ENCODE measurements around the gene SCYGR1.
"Not testable (repeated sequence)": the region's sequence is repeated elsewhere in the genome, so short reads cannot be mapped to it uniquely, and the experiment has no call there.

Gene SCYGR1

DNA sequence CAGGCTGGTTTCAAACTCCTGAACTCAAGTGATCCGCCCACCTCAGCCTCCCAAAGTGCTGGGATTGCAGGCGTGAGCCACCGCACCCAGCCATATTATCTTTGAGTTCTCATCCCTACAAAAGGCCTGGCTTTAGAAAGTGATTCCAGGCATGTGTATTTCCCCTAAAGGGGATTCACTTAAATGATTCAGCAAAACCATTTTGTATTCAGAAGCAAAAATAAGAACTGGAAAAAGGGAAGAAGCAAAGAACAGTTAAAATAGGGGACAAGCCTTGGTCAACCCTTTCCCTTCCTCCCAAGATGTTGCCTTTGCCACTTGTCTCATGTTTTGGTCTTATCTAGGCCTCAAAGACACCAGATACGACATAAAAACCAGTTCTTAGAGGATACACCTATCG is 19.2 kb downstream of the SCYGR1 start:
- no peak for DNase-seq

DNA sequence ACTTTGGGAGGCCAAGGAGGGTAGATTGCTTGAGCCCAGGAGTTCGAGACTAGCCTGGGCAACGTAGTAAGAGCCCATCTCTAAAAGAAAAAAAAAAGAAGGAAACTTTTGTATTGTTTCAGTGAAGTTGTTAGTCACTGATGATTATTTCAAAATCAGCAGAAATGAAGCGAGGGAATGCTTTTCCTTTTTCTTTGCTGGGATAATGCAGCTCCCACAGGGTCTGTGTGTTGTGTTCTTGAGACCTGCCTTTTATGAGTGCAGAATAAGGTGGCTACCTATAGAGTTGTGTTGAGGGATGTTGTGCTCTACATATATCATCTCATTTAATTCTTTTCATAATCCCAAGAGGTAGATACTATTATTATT is 20.3 kb downstream of the SCYGR1 start:
- DNase-seq = no peak

DNA sequence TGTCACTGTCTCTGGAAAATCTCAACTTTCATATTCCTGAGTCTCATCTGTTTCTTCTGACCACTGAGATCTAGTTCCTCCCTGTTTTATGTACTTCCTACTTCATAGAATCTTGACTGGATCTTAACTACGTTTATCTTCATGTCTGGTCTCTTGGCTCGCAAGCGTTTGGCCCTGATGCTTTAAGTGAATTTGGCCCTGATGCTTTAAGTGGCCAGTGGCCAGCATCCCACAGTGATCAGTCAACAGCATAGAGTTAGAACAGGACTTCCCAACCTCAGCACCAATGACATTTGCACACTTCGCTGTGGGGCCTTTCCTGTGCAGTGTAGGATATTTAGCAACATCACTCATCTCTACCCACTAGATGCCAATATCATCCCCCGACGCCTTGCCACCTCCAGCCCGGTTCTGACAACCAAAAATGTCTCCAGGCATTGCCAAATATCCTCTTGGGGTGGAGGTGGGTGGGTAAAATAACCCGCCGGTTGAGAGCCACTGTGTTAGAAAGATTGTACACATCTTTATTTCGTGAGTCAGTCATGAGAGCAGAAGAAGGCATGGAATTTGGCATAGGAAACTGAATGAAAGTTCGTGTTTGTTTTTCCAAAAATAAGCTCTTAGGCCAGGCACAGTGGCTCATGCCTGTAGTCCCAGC is 20.9 kb downstream of the SCYGR1 start:
- no peak for DNase-seq

DNA sequence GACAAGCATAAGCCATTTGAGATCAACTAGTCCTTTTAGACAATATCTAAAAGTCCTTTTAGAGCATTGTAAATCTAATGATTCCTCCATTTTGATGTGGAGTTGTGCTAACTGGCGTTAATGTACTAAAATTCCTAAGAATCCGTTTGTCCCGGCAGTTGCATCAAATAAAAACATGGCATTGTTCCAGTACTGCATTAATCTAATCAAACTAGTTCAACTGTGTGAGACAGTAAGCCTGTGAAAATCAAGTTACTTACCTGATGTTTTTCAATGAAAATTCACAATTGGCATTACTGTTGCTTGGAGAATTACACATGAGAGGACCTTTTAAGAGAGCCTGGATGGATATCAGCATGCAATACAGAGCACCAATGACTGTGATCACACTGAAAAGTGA is 21.9 kb downstream of the SCYGR1 start:
- DNase-seq = no peak

DNA sequence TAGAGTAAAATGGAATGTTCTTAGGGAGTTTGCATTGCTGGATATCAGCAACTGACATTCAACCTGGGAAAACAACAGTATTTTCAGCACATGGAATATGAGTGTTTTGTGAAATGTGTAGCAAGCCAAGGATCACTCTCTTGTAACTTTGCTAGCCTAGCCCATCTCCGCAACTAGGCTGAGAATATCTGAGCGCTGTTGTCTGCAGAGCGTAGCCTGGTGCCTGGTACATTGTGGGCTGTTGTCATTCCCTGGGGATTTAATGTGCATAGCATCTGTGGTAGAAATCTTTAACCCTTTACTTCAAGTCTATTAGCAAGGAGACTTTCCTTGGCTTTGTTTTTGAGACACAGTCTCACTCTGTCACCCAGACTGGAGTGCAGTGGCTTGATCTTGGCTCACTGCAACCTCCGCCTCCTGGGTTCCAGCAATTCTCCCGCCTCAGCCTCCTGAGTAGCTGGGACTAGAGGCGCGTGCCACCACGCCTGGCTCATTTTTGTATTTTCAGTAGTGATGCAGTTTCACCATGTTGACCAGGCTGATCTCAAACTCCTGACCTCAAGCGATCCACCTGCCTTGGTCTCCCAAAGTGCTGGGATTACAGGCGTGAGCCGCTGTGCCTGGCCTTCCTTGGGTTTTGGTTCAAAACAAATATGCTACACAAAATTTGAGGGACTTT is 23.0 kb downstream of the SCYGR1 start:
- not testable (repeated sequence) for DNase-seq

DNA sequence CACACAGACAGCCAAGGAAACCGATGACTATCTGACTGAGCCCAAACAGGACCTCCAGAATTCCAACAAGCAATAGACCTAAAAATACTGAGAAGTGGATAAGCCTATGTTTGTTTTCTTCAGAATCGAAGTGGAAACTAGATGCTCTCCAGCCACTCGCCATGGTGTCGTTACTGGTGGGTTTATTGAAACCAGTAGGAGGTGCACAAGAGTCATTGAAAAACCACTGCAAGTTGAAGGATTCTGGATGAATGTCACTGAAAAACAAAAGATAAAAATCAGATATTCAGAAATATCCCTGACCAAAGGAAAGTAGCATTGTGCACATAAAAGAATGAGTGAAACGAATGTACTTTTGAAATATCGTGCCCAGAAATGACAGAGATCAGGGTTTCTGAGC is 24.0 kb downstream of the SCYGR1 start:
- DNase-seq = no peak

DNA sequence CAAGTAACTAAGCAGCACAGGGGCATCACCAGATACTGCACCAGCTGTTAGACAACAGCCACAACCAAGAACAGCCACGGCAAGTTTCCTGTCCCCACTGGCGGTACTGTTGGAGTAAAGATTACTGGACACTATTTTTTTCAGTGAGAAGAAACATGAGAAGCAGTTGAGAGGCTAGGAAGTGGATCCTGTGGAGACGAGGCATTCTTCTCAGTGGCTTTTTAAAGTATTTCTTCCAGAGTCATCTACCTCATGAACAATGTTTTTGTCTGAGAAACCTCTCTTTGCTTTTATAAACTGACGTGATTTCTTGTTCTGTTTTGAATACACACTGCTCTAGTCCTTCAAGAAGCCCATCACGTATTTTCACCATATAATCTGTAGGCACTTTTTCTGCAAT is 27.4 kb downstream of the SCYGR1 start:
- no peak for DNase-seq

DNA sequence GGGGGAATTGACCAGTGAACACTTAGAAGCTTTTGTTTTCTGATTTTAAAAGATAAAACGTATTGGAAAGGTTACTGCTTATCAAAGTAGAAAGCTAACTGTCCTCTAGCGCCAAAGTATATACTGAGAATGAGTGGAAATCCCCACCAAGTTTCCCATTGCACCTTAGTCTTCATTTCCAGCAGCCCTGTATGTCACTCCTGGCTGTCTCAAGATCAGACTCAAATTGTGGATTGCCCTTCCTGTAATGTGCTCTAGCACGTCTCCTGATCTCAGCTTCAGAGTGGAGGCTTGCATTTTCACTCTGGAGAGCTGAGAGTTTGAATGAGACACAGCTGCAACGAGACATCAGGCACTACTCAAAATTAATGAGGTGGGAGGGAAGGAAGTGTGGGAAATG is 36.1 kb downstream of the SCYGR1 start:
- DNase-seq = no peak

DNA sequence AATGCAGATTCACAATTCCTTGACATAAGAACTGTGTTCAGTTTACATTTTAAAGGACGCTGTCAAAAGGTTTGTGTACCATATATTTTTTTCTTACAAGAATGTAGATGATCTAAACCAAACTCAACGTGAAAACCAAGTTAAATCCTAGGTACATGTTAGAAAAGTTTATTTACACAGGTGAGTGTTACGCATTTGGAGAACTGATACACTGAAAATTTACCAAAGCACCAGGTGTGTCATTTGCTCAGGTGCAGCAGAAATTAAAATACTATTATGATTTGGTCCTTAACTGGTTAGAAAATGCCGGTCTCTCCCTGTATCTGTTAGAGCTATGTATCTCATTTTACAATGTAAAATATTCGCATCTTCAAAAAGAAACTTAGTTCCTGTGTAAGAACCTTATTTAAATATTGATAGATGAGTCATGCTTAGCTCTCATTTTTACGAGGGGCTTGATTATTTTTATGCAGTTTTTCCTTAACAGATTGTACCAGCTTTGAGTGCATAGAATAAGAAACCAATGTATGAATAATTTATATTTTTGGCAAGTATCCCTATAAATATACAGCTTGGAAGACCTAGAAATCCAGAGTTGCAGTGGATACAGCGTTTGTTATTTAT is 37.6 kb downstream of the SCYGR1 start:
- no peak for DNase-seq

DNA sequence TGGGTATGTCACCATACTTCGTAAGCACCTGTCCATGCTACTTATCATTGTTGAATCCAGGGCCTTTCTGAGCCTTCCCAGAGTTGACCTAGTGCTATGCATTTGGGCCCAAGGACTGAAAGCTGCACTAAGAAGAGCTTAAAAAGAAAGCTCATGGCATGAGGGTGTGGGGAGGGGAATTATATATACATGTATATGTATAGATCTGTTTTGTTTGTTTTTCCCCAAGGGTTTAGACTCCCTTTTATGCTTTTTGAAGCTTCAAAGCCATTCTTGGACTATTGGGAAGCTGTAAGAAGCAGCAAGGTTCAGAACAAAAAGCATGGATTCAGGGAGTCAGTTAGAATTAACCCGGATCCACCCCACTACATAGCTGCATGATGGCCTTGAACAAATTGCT is 39.4 kb downstream of the SCYGR1 start:
- no peak for DNase-seq

DNA sequence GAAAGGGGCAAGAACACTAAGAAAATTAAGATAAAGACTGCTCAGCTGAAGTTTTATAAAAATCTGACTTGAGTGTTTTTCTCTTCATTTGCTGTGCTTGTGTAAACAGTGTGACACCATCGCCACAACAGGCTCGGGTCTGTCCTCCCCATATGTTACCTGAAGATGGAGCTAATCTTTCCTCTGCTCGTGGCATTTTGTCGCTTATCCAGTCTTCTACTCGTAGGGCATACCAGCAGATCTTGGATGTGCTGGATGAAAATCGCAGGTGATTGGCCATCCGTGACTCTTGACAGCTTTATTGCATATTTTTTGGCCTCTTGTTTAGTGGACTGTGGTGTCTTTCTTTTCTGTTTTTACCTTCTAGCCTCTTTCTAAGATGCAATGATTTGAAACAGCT is 40.6 kb downstream of the SCYGR1 start:
- DNase-seq = no peak

DNA sequence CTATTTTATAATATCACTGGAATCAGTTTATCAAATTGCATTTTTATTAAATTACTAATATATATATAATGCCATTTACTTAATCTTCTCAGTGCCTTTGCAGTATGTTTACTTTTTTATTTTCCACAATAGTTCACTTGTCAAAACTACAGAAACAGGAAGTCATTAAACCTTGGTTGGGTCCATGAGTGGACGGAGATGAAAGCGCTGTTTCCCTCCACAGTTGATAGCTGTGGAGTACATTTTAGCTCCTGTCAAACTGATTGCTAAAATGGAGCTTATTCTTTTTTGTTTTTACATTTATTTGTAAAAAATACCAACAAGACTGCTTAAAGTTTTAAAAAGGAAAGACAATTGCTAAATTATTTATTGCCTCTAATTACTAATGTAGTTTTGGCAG is 43.5 kb downstream of the SCYGR1 start:
- no peak for DNase-seq

DNA sequence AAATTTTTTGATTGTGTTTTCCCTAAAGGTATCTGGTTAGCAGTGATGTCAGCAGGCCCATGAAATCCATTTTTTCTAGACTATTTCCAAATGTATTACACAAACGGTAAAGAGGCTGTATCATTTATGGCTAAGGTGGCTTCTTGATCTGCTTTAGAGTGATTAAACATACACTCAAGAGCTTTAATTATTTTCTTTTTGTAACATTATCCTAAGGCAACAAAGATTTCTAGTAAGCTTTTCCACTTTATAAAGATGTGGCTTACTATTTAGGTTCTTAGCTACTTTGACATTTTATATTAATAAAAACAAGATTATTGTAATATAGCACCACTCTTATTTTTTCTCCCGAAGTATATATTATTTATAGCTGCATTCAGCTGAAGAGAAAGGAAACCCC is 46.2 kb downstream of the SCYGR1 start:
- no peak for DNase-seq

DNA sequence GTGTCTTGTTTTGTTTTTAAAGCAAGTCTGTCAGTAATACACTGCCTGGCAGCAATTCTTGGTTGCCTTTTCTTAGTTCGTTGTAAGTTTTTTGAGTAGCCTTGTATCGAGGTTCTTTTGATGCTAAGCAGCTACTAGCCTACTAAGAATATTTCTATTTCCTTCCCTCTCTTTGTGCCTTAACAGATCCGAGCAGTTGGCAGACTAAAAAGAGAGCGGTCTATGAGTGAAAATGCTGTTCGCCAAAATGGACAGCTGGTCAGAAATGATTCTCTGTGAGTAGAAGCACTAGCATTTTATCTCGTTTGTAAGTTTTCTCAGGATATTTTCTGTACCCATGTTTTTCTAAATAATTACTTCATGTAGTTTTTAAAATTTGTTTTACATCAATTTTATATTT is 47.6 kb downstream of the SCYGR1 start:
- no peak for DNase-seq

DNA sequence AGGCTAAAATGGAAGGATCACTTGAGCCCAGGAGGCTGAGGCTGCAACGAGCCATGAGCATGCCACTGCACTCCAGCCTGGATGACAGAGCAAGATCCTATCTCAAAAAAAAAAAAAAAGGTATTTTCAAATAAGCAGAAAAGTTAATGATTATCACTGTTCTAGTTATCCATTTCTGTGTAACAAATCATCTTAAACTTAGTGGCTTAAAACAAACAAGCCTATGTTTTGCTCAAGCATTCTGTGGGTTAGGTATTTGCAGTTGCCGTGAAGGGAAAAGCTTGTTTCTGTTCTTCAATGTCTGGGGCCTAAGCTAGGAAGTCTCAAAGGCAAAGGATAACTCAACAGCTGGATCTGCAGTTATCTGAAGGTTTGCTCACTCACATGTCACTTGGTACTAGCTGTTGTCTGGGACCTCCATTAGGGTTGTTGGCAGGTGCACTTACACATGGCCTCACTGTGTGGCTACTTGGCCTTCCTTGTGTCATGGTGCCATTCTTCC is 48.6 kb downstream of the SCYGR1 start:
- DNase-seq = no peak
